Stimulated activated CD8-positive, alpha-beta memory T cell treated with anti-CD3 and anti-CD28 coated beads, Interleukin-12 subunit alpha, Interleukin-12 subunit beta, amount 100 ng/mL, for 24 hours (primary cell): ENCODE results near the gene PRKAR2B.
"Not testable (repeated sequence)": the region's sequence is repeated elsewhere in the genome, so short reads cannot be mapped to it uniquely, and the experiment has no call there.

Experiments used
- DNase-seq: peaks from one replicate; pipeline ENCODE4 v3.0.0-alpha.2; 2020; ENCODE audit errors: extremely low read depth

PRKAR2B gene

DNA sequence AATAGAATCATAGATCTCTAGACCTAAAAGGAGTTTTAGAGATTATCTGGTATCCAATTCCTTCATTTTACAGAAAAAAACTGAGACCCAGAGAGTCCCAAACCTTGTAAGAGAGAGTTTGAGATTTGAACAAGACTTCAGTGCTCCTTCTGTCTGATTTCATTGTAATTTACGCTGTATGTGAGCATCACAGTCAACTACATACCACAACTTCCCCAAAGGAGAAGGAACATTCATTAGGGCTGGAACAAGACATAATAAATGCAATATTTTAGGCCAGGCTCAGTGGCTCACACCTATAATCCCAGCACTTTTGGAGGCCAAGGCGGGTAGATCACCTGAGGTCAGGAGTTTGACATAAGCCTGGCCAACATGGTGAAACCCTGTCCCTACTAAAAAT lies 17.3 kb upstream of the PRKAR2B start:
- no peak for DNase-seq

DNA sequence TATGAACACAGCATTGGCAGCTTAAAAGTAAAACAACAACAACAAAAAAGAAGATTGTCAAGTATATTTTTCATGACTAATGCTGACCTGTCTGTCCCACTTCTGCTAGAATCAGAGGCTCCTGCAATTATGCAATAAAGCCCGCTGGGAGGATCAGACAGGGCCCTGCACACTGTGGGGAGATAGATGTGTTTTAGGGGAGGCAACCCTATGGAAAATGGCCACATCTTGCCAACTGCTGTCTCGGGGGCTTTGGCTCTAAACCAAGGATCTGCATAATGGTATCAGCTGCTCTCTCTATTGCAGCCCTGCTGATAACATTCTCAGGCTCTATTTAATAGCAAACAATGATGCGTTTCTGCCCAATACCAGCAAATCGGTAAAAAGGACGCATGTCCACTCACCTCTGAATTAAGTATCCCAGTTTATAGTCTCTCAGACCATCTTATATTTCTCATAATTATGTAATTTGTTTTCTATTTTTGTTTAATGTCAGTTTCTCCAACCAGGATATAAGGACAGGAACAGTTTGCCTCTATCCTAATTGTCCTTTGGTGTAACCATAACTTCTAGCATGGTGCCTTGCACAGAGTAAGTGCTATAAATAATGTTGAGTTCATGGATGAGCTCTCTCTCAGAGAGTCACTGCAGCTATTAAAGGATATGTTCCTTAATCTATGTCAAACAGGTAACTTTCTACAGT lies 15.3 kb upstream of the PRKAR2B start:
- no peak for DNase-seq

DNA sequence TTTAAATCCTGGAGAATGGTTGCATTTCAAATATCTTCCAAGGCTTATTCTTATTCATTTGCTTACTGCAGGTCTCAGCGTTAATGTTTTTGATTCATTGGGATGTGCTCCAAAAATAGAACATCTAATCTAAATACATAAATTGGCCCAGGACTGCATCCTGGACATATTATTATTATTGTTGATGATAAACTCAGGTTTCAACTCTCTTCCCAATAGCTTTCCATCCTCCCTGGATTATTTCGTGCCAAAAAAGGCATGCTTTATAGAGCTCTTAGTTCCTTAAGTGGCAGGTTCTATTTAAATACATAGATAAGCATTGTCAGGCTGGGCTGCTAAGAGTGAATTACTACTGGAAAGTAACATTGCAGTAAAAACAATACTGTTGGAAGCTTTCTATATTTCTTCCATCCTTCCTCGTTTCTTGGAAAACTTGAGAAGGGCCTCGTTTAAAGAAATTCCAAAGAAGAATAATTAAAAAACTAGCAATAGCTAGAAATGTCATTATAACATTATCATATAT lies 14.7 kb upstream of the PRKAR2B start:
- DNase-seq, result no peak

DNA sequence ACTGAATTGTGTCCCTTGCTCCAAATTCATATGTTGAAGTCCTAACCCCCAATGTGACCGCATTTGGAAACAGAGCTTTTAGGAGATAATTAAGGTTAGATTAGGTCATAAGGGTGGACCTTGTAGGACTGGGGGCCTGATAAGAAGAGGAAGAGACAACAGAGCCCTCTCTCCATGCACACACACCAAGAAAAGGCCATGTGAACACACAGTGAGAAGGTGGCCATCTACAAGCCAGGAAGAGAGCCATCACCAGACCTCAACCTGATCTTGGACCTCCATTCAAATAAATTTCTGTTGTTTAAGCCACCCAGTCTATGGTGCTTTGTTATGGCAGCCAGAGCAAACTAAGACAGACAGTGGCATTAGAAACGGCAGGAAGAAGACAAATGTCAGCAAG lies 12.5 kb upstream of the PRKAR2B start:
- DNase-seq, result no peak

GRCh38 chr7:107032720-107033438 lies 11.6 kb upstream of the PRKAR2B start:
- DNase-seq, result no peak

- DNase-seq, result no peak
These were observed 10.0 kb upstream of the PRKAR2B start for GRCh38 chr7:107034553-107034952.

- DNase-seq, result no peak
These were observed 9.1 kb upstream of the PRKAR2B start for GRCh38 chr7:107035446-107035845.

DNA sequence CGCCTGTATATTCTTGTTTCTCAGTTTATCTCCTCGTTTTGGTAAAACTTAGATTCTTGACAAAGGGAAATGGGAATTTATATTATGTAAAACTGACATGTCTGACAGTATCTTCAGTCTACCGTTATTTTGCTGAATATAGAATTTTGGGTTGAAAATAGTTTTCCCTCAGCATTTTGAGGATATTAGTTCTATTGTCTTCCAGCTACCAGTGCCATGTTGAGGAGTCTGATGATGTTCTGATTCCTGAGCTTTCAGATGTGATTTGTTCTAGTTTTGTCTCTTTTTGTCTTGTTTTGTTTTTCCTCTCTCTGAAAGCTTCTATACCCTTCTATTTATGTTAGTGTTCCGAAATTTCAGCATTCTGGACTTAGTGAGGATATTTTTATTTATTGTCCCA lies 8.0 kb upstream of the PRKAR2B start:
- DNase-seq, result no peak

DNA sequence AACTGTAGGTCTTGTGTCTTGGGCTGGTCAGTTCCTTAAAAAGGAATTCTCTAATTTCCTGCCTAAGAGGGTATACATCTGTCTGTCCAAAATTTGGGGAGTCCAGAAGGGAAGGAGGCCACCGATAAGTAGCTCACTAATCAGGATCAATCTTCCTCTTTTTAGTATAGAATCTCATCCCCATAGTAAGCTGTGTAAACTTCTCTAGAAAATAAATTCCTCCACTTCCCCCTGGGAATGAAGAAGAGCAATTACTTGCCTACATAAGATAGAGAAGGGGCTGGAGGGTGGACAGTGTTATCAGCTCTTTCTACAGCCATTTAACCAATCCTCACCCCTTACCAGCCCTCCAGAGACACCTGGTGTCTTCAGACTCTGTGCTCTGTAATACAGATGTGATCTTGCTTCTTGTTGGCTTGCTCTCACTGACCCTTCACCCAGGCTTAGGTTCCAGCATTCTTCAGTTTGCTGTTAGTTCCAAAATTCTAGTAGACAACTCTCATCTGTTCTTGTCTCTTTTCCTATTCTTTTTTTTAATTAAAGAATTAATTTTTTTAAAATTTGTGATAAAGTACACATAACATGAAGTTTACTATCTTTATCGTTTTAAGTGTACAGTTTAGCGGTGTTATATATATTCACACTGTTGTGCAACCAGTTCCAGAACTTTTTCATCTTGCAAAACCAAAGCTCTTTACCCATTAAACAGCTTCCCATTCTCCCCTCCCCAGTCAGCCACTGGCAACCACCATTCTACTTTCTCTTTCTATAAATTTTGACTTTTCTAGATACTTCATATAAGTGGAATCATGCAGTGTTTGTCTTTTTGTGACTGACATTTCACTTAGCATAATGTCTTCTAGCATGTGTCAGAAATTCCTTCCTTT lies 6.5 kb upstream of the PRKAR2B start:
- DNase-seq, result no peak

DNA sequence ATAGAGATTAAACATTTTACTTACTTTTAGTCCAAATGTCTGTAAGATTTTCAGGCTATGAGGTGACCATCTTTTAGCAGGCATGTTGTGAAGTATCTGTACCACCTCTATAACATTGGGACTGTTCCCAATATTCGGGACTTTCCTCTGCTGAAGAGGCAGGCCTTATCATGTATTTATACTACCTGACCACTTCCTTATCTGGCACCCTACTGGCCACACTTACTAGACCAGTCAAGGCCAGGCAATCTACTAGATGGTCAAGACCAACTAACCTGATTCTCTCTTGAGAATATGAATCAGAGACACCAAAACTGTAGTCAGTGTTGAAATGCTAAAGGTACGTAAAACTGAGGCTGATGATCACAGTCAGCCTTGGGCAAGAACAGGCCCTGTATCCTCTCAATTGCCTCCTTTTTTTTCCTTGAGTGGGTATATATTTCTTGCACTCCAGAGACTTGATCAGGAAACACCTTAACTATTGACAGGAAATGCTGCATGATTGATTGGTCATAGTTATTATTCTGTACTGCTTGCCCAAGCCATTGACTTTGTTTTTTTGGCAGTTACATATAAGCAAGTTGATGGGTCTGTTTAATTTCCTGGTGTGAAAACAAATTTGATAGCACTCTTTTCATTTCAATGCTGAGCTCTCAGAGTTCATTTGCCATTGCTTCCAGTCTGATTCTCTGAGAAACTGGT lies 5.2 kb upstream of the PRKAR2B start:
- no peak for DNase-seq

DNA sequence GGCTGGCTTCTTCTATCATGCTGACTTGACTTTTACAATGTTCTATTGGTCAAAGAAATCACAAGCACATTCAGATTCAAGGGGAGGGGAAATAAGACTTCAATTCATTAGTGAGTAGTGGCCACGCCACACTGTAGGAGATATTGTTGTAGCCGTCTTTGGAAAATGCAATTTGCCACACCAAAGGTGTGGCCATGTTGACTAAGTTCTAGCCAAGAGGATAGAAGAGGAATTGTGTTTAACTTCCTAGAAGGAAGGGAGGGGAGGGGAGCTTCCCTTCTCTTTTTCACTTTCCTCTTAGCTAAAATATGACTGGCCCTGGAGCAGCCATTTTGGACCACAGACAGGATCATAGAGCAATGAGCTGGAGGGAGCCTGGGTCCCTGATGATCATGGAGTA lies 3.4 kb upstream of the PRKAR2B start:
- no peak for DNase-seq

- DNase-seq, result not testable (repeated sequence)
These were observed 2.7 kb upstream of the PRKAR2B start for GRCh38 chr7:107041764-107042163.

DNA sequence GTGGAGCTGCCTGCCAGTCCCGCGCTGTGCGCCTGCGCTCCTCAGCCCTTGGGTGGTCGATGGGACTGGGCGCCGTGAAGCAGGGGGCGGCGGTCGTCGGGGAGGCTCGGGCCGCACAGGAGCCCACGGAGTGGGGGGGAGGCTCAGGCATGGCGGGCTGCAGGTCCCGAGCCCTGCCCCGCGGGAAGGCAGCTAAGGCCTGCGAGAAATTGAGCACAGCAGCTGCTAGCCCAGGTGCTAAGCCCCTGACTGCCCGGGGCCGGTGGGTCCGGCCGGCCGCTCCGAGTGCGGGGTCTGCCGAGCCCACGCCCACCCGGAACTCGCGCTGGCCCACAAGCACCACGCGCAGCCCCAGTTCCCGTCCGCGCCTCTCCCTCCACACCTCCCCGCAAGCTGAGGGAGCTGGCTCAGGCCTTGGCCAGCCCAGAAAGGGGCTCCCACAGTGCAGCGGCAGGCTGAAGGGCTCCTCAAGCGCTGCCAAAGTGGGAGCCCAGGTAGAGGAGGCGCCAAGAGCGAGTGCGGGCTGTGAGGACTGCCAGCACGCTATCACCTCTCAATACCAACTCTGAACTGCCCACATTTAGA lies 2.1 kb upstream of the PRKAR2B start:
- not testable (repeated sequence) for DNase-seq

DNA sequence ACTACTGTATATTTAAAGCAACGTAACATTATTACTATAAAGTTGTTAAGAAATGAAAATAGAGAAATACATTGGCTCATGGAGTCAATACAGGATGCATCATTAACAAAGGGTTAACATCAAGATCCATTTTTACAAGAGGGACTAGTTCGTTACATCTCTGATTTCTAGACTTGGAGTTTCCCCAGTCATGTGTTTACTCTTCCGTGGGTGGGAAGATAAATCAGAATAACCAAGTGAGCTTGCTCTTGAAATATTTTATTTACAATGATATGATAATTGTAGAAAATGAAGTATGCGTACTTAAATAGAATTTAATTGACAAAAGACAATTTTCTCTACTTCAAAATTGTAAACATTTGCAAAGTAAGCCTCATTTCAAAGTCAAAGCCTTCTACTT lies 1.0 kb upstream of the PRKAR2B start:
- DNase-seq, result no peak

DNA sequence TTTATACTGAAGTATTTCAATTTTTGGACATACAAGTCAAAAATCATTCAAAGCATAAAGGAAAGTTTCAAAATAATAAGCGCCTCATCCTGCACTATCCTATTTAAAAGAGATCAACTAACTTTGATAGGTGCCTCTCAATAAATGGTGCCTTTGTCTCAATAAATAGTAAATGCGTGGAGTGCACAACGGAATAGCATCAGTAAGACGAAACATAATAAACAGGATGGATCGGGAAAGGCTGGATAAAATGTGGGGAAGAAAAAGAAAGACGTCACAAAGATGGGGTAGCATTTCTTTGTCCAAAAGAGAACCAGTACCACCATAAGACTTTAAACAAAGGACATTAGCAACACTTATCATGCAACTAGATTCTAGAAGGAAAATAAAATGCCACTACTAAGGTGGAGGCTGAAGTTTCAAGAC lies 571 bp upstream of the PRKAR2B start:
- no peak for DNase-seq

GRCh38 chr7:107045195-107045960 lies 873 bp downstream of the PRKAR2B start:
- DNase-seq, result no peak

DNA sequence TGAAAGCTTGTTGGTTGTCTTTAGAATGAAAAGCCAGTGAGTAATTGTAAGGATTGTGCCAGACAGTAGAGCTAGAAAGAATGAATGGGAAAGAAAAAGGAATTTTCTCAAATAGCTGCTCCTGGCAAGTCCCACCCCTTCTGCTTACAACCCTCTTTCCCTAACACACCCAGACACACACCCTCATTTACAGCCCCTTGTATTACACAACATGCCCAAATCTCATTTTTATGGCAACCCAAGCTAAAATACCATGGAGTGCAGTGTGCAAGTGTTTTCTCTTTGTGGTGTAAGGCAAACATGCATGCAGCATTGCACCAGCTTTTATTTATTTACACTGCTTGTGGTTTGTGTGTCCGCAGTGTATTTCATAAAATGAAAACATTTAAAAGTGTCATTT lies 1.5 kb downstream of the PRKAR2B start:
- no peak for DNase-seq

DNA sequence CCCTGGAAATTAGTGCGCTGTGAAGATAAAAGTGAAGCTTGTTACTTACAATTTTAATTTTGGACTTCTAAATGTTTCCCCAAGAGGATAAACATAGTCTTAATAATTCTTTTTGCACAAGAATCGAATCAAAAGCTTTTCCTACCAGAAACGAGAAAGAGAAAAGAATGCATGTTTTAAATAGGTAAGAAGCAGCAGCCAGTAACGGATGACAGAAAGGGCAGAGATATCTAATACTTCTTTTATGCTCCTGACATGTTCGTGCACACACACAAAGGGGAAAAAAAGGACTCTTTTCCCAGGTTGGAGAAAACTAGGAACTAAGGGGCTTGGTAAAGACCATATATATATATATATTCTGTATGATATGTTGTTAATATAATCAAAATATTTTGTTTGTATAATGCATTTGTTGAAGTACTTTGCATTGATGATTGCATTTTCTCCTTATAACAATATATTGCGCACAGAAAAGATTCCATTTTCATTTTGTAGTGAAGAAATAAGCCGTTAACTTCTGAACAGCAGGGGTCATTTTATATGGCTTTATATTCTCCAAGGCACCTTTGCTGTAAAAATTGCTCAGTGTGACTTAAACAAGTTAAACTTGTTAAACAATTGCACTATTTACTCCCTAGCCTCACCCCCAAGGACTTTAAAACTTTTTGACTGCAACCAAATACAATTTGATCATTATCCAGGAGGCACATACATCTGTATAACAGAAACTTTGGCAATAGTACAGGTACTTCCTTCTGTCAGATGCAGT lies 2.2 kb downstream of the PRKAR2B start:
- DNase-seq, result no peak

GRCh38 chr7:107047902-107048782 lies 3.6 kb downstream of the PRKAR2B start:
- no peak for DNase-seq
